ENCODE measurements around the gene GMIP. TPM values are rescaled to one million over a fixed set of nuclear protein-coding genes. Genes with fewer than 3 reads are reported as not detected.
A peak's percentile ranks its signal among the peaks of the same experiment; 100 is the strongest.

Gene GMIP
- total and polyA plus RNA-seq, 2 of the 13 experiments (the other 11 are each of a cell fraction or from before 2014, with no cell fraction given) = 1.5 to 1.8 TPM

GRCh38 chr19:19644054-19644388 lies 564 bp upstream of the GMIP start:
- no peak for TF ChIP-seq POLR2AphosphoS5 (IDR thresholded peaks at IDR 0.05; ENCODE audit: low read depth, low read length)
- 0 out of 2 replicates have a peak, but pooled peaks have one; percentile 18 for TF ChIP-seq GATAD2A (CRISPR knock-in tag; IDR thresholded peaks at IDR 0.05)
- peak; percentile 89 for TF ChIP-seq RBM22 (optimal IDR thresholded peaks at IDR 0.05; ENCODE audit: low read length)
- 0 out of 4 replicates have a peak, but pooled peaks of 1 of the 2 experiments have one; percentile 13 for TF ChIP-seq HMGXB4 (CRISPR knock-in tag; IDR thresholded peaks at IDR 0.05; ENCODE audit: borderline replicate concordance in 1 of 2, low read depth in 1 of 2)
- Histone ChIP-seq H4K20me1 (ENCODE audit: insufficient read depth, low read length) (no peaks in the 10 kb centered on the region), H3K36me3 (replicated peaks in 1 of 2; ENCODE audit: control insufficient read depth in 1 of 2, insufficient read depth in 2 of 2, low read length in 2 of 2) (peaks cover 6 to 36% of the 10 kb centered on the region in 2 experiments; a peak in 4 of 5 replicates), H3K27ac (ENCODE audit: extremely low read length, insufficient read depth, low read length) (no peak overlapping the region), H3K4me1 (ENCODE audit: insufficient read depth, low read length) (no peaks in the 10 kb centered on the region), H3K4me3 (replicated peaks in 1 of 3; ENCODE audit: insufficient read depth in 1 of 3, low read depth in 2 of 3, low read length in 3 of 3) (peak overlapping the region in 2 of 3 experiments; percentile 86 to 88; a peak in 4 of 6 replicates), H2AFZ (ENCODE audit: low read length) (no peak overlapping the region), H3K79me2 (ENCODE audit: insufficient read depth, low read length) (no peaks in the 10 kb centered on the region), H3K9me3 (ENCODE audit: low read length) (no peaks in the 10 kb centered on the region), H3K9ac (ENCODE audit: insufficient read depth, low read depth, low read length) (no peak overlapping the region), H3K4me2 (ENCODE audit: low read depth, low read length) (peak overlapping the region; percentile 87), H3K27me3 (ENCODE audit: control insufficient read depth in 1 of 2, insufficient read depth in 2 of 2, low read length in 2 of 2) (no peaks in the 10 kb centered on the region)
- intact Hi-C loops (cut with micrococcal nuclease; ENCODE audit: unreplicated experiment) (loop anchor here (5.0 kb wide), 1 partner anchor 112 kb away; no protein-coding TSS in a partner anchor), in situ Hi-C loops (cut with HindIII; ENCODE audit: extremely low pct_ligation_motif_present, low pct_unique_long_range_greater_than_20kb) (loop anchor here (5.0 kb wide), 1 partner anchor 107 kb away; the partner anchor contains the start of gene CILP2)
- ChIA-PET CTCF (ENCODE audit: low intra/inter-chr PET ratio, low total read pairs) (interaction anchor here (0.8 to 2.4 kb wide), 2 partner anchors 81 to 112 kb away, joined by 3 to 23 read pairs; no protein-coding TSS in a partner anchor), POLR2A (interaction anchor here (1.0 to 1.3 kb wide), 3 partner anchors 112 to 258 kb away, joined by 3 to 4 read pairs (median 3); no protein-coding TSS in a partner anchor)
- WGBS (ENCODE audit: low lambda C conversion rate) = 70% methylated on average over 2 of the region's 5 CpGs
- no peak for DNase-seq (ENCODE audit: low spot score)
- no peak for FAIRE-seq
- no TSS peak for BruUV-seq (replicated peaks)
- no peak for ATAC-seq

All from HepG2 (cell line).